ENCODE data around the gene ZNF33B. TPM values are rescaled to one million over a fixed set of nuclear protein-coding genes. Genes with fewer than 3 reads are reported as not detected.

The ZNF33B gene
- total RNA-seq, 1 donor from 2014 or later, result 22.6 TPM

DNA sequence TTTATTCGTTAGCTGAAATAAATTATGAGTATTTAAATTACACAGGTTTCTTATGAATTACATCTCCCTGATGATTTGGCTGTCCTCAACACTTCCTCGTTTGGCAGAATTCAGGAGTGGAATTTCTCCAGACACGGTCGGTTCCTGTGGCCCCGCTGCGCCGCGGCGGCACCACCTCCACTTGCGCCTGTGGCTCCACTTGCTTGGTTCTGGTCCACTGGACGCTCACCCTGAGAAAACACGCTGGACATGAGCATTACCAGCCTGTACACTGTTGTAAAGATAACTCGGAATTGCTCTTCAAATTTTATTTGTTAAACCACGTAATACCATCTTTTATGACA lies 85.3 kb downstream of the ZNF33B start:
- TF ChIP-seq, protein P1, sequence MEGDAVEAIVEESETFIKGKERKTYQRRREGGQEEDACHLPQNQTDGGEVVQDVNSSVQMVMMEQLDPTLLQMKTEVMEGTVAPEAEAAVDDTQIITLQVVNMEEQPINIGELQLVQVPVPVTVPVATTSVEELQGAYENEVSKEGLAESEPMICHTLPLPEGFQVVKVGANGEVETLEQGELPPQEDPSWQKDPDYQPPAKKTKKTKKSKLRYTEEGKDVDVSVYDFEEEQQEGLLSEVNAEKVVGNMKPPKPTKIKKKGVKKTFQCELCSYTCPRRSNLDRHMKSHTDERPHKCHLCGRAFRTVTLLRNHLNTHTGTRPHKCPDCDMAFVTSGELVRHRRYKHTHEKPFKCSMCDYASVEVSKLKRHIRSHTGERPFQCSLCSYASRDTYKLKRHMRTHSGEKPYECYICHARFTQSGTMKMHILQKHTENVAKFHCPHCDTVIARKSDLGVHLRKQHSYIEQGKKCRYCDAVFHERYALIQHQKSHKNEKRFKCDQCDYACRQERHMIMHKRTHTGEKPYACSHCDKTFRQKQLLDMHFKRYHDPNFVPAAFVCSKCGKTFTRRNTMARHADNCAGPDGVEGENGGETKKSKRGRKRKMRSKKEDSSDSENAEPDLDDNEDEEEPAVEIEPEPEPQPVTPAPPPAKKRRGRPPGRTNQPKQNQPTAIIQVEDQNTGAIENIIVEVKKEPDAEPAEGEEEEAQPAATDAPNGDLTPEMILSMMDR (IDR thresholded peaks at IDR 0.05; ENCODE audit: insufficient read depth, low read length, severe bottlenecking), result no peak
- no peaks in the 10 kb centered on the region for H3K36me3 ChIP-seq (ENCODE audit: control insufficient read depth, insufficient read depth, low read length)
- DNase-seq (ENCODE audit: low read depth) (no peak), FAIRE-seq (no peak)
- H3K27me3 ChIP-seq (ENCODE audit: control insufficient read depth, insufficient read depth, low read length), result no peaks in the 10 kb centered on the region
- H3K4me3 ChIP-seq (ENCODE audit: low read depth, low read length), result peak overlapping the region; percentile 68

DNA sequence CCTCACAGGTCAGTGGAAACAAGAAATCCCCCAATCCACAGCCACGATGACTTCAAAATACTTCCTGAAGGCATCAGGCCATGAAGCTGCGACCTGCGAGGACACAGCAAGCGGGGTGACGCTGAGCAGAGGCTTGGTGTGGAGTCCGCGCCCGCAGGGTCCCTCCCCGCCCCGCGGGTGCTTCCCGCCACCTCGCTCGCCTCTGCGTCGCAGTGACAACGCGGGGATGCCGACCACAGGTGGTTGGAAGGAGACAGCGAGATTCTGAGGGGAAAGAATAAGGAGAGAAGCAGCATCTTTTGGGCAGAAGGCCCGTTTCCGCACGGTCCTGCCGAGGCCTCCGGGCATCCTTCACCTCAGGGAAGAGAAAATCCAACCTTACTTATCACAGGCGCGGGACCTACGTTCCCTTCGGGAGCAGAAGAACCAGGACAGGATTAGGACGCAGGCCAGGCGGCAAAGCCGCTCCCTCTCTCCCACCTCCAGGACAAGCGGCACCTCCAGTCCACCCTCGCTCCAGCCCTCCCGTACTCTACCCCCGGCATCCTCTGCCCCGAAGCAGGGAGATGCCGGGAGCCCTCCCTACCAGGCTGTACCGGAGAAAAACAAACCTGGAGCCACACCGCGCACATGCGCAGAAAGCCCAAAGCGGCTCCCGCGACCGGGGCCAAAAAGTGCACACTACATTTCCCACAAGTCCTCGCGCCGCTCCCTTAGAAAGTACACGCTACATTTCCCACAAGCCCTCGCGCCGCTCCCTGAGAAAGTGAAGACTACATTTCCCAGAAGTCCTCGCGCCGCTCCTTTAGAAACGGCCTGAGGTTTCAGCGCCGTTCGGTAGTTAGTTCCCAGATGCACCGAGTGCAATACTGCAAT lies 85.9 kb downstream of the ZNF33B start:
- FAIRE-seq (no peak), DNase-seq (ENCODE audit: low read depth) (peak; percentile 94)
- H3K27me3 ChIP-seq (ENCODE audit: control insufficient read depth, insufficient read depth, low read length), result no peaks in the 10 kb centered on the region
- peak overlapping the region; percentile 68 for H3K4me3 ChIP-seq (ENCODE audit: low read depth, low read length)
- TF ChIP-seq, protein P1 (IDR thresholded peaks at IDR 0.05; ENCODE audit: insufficient read depth, low read length, severe bottlenecking), result no peak
- no peaks in the 10 kb centered on the region for H3K36me3 ChIP-seq (ENCODE audit: control insufficient read depth, insufficient read depth, low read length)

DNA sequence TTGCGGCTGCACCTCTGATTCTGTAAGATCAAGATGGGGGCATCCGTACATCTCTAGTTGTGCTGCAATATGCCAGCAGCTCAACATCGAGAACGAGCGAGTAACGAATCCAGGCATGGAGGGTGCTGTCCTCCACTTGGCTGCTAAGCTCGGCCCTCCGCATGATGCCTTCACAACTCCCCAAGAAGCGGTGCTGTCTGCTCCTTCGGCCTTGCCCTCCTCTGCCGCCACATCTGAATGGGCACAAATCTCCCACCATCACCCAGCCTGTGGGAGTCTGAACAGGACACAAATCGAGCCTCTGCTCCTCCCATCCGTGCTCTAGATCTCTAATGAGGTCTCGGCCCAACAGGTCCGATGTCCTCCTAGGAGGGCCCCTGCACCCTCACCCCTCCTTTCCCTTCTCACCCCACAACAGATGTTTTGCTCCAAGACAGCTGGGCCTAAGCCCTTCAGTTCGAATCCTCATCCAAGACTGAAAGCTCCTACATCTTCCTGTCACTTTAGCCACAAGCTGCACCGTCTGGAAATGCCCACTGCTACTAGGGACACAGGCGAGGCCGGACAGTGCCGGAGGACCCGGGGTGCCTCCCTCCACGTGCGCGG lies 86.7 kb downstream of the ZNF33B start:
- no peak for FAIRE-seq
- TF ChIP-seq, protein P1 (IDR thresholded peaks at IDR 0.05; ENCODE audit: insufficient read depth, low read length, severe bottlenecking), result no peak
- no peaks in the 10 kb centered on the region for H3K27me3 ChIP-seq (ENCODE audit: control insufficient read depth, insufficient read depth, low read length)
- H3K36me3 ChIP-seq (ENCODE audit: control insufficient read depth, insufficient read depth, low read length), result no peaks in the 10 kb centered on the region
- peak overlapping the region; percentile 68 for H3K4me3 ChIP-seq (ENCODE audit: low read depth, low read length)
- DNase-seq (ENCODE audit: low read depth), result no peak

DNA sequence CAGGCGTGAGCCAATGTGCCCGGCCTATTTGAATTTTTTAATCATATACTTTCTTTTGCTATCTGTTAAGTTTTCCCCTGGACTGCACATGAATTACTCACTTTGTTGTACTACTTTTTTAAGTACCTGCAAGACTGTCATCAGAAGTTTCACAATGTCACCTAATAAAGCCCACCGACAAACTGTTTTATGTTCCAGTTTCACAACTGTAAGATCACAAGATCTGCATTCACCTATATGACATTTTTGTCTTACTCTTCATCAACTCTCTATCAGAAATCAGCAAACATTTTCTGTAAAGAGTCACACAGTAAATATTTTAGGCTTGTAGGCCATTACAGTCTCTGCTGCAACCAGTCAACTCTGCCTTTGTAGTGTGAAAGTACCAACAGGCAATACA lies 88.5 kb downstream of the ZNF33B start:
- H3K4me3 ChIP-seq (ENCODE audit: low read depth, low read length), result no peak overlapping the region
- H3K36me3 ChIP-seq (ENCODE audit: control insufficient read depth, insufficient read depth, low read length), result no peaks in the 10 kb centered on the region
- TF ChIP-seq, protein P1 (IDR thresholded peaks at IDR 0.05; ENCODE audit: insufficient read depth, low read length, severe bottlenecking), result no peak
- H3K27me3 ChIP-seq (ENCODE audit: control insufficient read depth, insufficient read depth, low read length), result no peaks in the 10 kb centered on the region
- FAIRE-seq (no peak), DNase-seq (ENCODE audit: low read depth) (no peak)

DNA sequence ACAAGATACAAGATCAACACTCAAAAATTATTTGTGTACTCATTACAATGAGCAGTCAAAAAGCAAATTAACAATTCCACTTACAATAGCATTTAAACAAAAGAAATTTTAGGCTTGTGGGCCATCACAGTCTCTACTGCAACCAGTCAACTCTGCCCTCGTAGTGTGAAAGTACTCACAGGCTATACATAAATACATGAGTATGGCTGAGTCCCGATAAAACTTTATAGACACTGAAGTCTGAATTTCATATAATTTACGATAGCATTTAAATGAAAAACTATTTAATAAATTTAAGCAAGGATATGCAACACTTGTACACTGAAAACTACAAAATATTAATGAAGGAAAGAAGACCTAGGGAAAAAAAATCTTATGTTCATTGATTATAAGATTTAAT lies 90.1 kb downstream of the ZNF33B start:
- Histone ChIP-seq H3K36me3 (ENCODE audit: control insufficient read depth, insufficient read depth, low read length) (no peaks in the 10 kb centered on the region), H3K27me3 (ENCODE audit: control insufficient read depth, insufficient read depth, low read length) (no peaks in the 10 kb centered on the region), H3K4me3 (ENCODE audit: low read depth, low read length) (no peak overlapping the region)
- DNase-seq (ENCODE audit: low read depth), result no peak
- no peak for FAIRE-seq
- TF ChIP-seq, protein P1 (IDR thresholded peaks at IDR 0.05; ENCODE audit: insufficient read depth, low read length, severe bottlenecking), result no peak
